ENCODE measurements around the gene MATN4.

The MATN4 gene

GRCh38 chr20:45308117-45308778 lies at the start of gene MATN4:
Gene MATN4 (minus strand): TSS chr20:45308299. CDS start chr20:45305582, 2,717 bp downstream.
- no peak within 1 kb of the TSS for H2AFZ ChIP-seq (ENCODE audit: low read length)
- no peak within 1 kb of the TSS for H3K27ac ChIP-seq (ENCODE audit: low read length)
- TF ChIP-seq EZH2phosphoT487 (IDR thresholded peaks at IDR 0.05; ENCODE audit: low read length), result no peak
- no peak for TF ChIP-seq EZH2 (optimal IDR thresholded peaks at IDR 0.05; ENCODE audit: low read depth, low read length)
- no peak for TF ChIP-seq CTCF (IDR thresholded peaks at IDR 0.05; ENCODE audit: low read length)
- H4K20me1 ChIP-seq (ENCODE audit: insufficient read depth, low read length), result no peaks in the 10 kb centered on the region
- peaks cover 4% of the 10 kb centered on the region; the same call in 1 of the 2 replicates for H3K27me3 ChIP-seq (replicated peaks; ENCODE audit: insufficient read depth, low read length)
- no peaks in the 10 kb centered on the region for H3K9me2 ChIP-seq (replicated peaks; ENCODE audit: insufficient read depth, low read length)
- DNase-seq, result no peak
- H3K9ac ChIP-seq (ENCODE audit: low read length), result no peak within 1 kb of the TSS
- H3K4me2 ChIP-seq (ENCODE audit: low read depth, low read length), result no peak within 1 kb of the TSS
- H3K36me3 ChIP-seq (replicated peaks; ENCODE audit: insufficient read depth, low read length), result no peaks in the 10 kb centered on the region
- H3K79me2 ChIP-seq (ENCODE audit: low read length), result no peaks in the 10 kb centered on the region
- H3K9me3 ChIP-seq (replicated peaks; ENCODE audit: insufficient read depth, low read length), result no peaks in the 10 kb centered on the region
- no peak within 1 kb of the TSS for H3K4me3 ChIP-seq (ENCODE audit: low read length)
- no peaks in the 10 kb centered on the region for H3F3A ChIP-seq (ENCODE audit: insufficient read depth, low read length)
- no peaks in the 10 kb centered on the region for H3K4me1 ChIP-seq (ENCODE audit: low read length)

DNA sequence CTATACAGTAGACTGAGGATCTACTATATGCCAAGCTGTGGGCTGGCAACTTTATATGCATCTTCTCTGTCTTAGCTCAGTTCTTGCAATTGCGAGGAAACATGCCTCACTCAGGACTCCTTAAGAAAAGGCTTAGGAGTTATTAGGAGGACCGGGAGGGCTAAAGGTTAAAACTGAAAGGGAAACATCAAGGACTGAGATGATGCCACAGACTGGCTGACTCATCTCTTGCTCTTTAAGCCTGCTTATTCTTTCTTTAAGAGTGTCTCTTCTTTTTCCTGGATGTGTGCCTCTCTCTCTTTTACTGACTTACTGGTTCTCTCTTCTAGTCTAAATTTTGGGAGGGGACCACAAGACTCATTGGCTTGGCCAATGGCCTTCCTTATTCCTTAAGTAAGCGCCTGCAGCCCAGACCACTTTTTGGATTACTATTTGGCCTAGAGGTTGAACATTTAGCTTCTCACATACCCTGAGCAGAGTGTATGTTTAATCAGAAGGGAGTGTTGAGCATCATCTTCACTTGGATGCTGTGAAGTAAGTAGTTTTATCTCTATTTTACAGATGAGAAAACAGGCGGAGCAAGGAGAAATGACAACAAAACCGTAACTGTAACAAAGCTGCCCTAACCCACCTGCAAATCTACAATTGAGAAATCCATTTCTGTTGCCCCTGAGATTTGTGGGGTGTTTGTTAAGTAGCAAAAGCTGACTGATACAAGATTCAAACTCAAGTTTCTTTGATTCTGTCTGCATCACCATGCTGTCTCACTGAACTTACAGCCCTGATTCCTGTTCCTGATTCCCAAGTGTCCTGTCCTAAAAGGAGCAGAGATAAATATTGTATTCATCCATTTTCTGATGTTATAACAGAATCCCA lies 47.3 kb upstream of the MATN4 start:
- Histone ChIP-seq H3K9me2 (replicated peaks; ENCODE audit: insufficient read depth, low read length) (no peaks in the 10 kb centered on the region), H3K9ac (ENCODE audit: low read length) (no peak overlapping the region), H3K4me3 (ENCODE audit: low read length) (no peak overlapping the region), H3K27ac (ENCODE audit: low read length) (peak overlapping the region; percentile 24; the same call in 1 of the 2 replicates), H3K9me3 (replicated peaks; ENCODE audit: insufficient read depth, low read length) (no peaks in the 10 kb centered on the region), H3K79me2 (ENCODE audit: low read length) (no peaks in the 10 kb centered on the region), H3K36me3 (replicated peaks; ENCODE audit: insufficient read depth, low read length) (no peaks in the 10 kb centered on the region), H2AFZ (ENCODE audit: low read length) (peak overlapping the region; percentile 46), H3K27me3 (replicated peaks; ENCODE audit: insufficient read depth, low read length) (no peaks in the 10 kb centered on the region), H3K4me1 (ENCODE audit: low read length) (peaks cover 22% of the 10 kb centered on the region), H3K4me2 (ENCODE audit: low read depth, low read length) (peak overlapping the region; percentile 44; the same call in 1 of the 2 replicates), H4K20me1 (ENCODE audit: insufficient read depth, low read length) (no peaks in the 10 kb centered on the region), H3F3A (ENCODE audit: insufficient read depth, low read length) (peaks cover 3% of the 10 kb centered on the region; the same call in 1 of the 2 replicates)
- TF ChIP-seq CTCF (IDR thresholded peaks at IDR 0.05; ENCODE audit: low read length) (no peak), EZH2phosphoT487 (IDR thresholded peaks at IDR 0.05; ENCODE audit: low read length) (no peak), EZH2 (optimal IDR thresholded peaks at IDR 0.05; ENCODE audit: low read depth, low read length) (no peak)
- DNase-seq, result peak; percentile 25

GRCh38 chr20:45354423-45355208 lies 46.5 kb upstream of the MATN4 start:
- Histone ChIP-seq H3K27me3 (replicated peaks; ENCODE audit: insufficient read depth, low read length) (no peaks in the 10 kb centered on the region), H3K27ac (ENCODE audit: low read length) (no peak overlapping the region), H3K4me2 (ENCODE audit: low read depth, low read length) (peak overlapping the region; percentile 44; the same call in 1 of the 2 replicates), H3F3A (ENCODE audit: insufficient read depth, low read length) (peaks cover 3% of the 10 kb centered on the region; the same call in 1 of the 2 replicates), H3K4me1 (ENCODE audit: low read length) (peaks cover 22% of the 10 kb centered on the region), H3K9me2 (replicated peaks; ENCODE audit: insufficient read depth, low read length) (no peaks in the 10 kb centered on the region), H2AFZ (ENCODE audit: low read length) (peak overlapping the region; percentile 46), H3K9me3 (replicated peaks; ENCODE audit: insufficient read depth, low read length) (no peaks in the 10 kb centered on the region), H3K36me3 (replicated peaks; ENCODE audit: insufficient read depth, low read length) (no peaks in the 10 kb centered on the region), H3K9ac (ENCODE audit: low read length) (no peak overlapping the region), H3K79me2 (ENCODE audit: low read length) (no peaks in the 10 kb centered on the region), H4K20me1 (ENCODE audit: insufficient read depth, low read length) (no peaks in the 10 kb centered on the region), H3K4me3 (ENCODE audit: low read length) (no peak overlapping the region)
- no peak for DNase-seq
- TF ChIP-seq EZH2phosphoT487 (IDR thresholded peaks at IDR 0.05; ENCODE audit: low read length) (no peak), EZH2 (optimal IDR thresholded peaks at IDR 0.05; ENCODE audit: low read depth, low read length) (no peak), CTCF (IDR thresholded peaks at IDR 0.05; ENCODE audit: low read length) (no peak)

Measured in MM.1S (cell line).